Endothelial cell of umbilical vein (primary cell): ENCODE data around the gene SSB. TPM values are rescaled to one million over a fixed set of nuclear protein-coding genes. Genes with fewer than 3 reads are reported as not detected.

Experiments used
- BruUV-seq: library from RNA; stranded (reverse); fragments of 400-500 nt; replicated peaks from 2 replicates; lab custom pipeline; 2021; lab: Mats Ljungman, UMichigan
- CTCF ChIA-PET: fragments of 300-600, 350-600 bp; sonication (Branson Sonifier 250); formaldehyde crosslinking; loops from one replicate; lab custom pipeline; 2021; ENCODE audit warnings: antibody characterized with exemption, inconsistent platforms; lab: Charles Lee
- POLR2A ChIA-PET: fragments of 300-600, 350-600 bp; sonication (Branson Sonifier 250); formaldehyde crosslinking; loops from one replicate; lab custom pipeline; 2021; ENCODE audit warnings: antibody characterized with exemption, inconsistent platforms; lab: Charles Lee
- DNase-seq: peaks from one replicate; pipeline ENCODE4 v3.0.0-alpha.2; 2011; ENCODE audit warnings: low read depth, low spot score
- FAIRE-seq: peaks from 2 replicates; lab custom pipeline; 2011; peaks lifted over from hg19 to GRCh38; lab: Jason Lieb, UNC
- H2AFZ ChIP-seq: 2 replicates; pipeline ENCODE4 v1.6.0; 2012; ENCODE audit warnings: low read depth, low read length, control low read depth, inconsistent platforms
- H3K27ac ChIP-seq: 2 replicates; pipeline ENCODE4 v1.5.1; 2011; ENCODE audit warnings: low read depth, mild to moderate bottlenecking, control low read depth, low read length, moderate library complexity; ENCODE audit not compliant: insufficient read depth
- H3K27me3 ChIP-seq, 2 experiments: 2 replicates each; pipeline versions ENCODE4 v1.6.0 to v1.6.1; 2011; ENCODE audit warnings: low read length in 2 of 2, mixed read lengths in 1 of 2; ENCODE audit not compliant: control insufficient read depth in 2 of 2, insufficient read depth in 2 of 2
- H3K36me3 ChIP-seq, 2 experiments: 2 replicates in 1 of 2; 3 replicates in 1 of 2; pipeline ENCODE4 v1.5.1; 2011; ENCODE audit warnings: low read length in 2 of 2, mild to moderate bottlenecking in 1 of 2, moderate library complexity in 1 of 2; ENCODE audit not compliant: control insufficient read depth in 2 of 2, insufficient read depth in 2 of 2; ENCODE audit errors: extremely low read depth in 1 of 2
- H3K4me1 ChIP-seq: 3 replicates; pipeline ENCODE4 v1.5.1; 2011; ENCODE audit warnings: mild to moderate bottlenecking, low read length; ENCODE audit not compliant: control insufficient read depth, insufficient read depth; ENCODE audit errors: extremely low read depth
- H3K4me2 ChIP-seq: 2 replicates; pipeline ENCODE4 v1.6.1; 2011; ENCODE audit warnings: low read length, control low read depth, mixed read lengths; ENCODE audit not compliant: insufficient read depth
- H3K4me3 ChIP-seq, 3 experiments: fragments of 200-600 bp in 1 of 3; sonication (generic), shearing (Covaris generic) in 1 of 3; replicated peaks in 1 of 3; 2 replicates each; pipeline ENCODE4 v1.5.1; 2011 to 2016; ENCODE audit warnings: control low read depth in 3 of 3, low read length in 3 of 3, mild to moderate bottlenecking in 2 of 3, inconsistent platforms in 1 of 3, low read depth in 1 of 3, moderate library complexity in 1 of 3; ENCODE audit not compliant: insufficient read depth in 1 of 3
- H3K79me2 ChIP-seq: 2 replicates; pipeline ENCODE4 v1.6.0; 2012; ENCODE audit warnings: low read length, inconsistent platforms; ENCODE audit not compliant: control insufficient read depth, insufficient read depth
- H3K9ac ChIP-seq: replicated peaks from 2 replicates; pipeline ENCODE3; 2011; ENCODE audit warnings: low read length, control low read depth; ENCODE audit not compliant: insufficient read depth; ENCODE audit errors: extremely low read depth
- H3K9me1 ChIP-seq: replicated peaks from 3 replicates; pipeline ENCODE4 v1.6.0; 2011; ENCODE audit warnings: mild to moderate bottlenecking, low read length; ENCODE audit not compliant: control insufficient read depth, insufficient read depth; ENCODE audit errors: extremely low read depth
- H3K9me3 ChIP-seq: replicated peaks from 2 replicates; pipeline ENCODE4 v1.5.1; 2012; ENCODE audit warnings: low read length, inconsistent platforms; ENCODE audit not compliant: control insufficient read depth, insufficient read depth
- H4K20me1 ChIP-seq: replicated peaks from 2 replicates; pipeline ENCODE3; 2011; ENCODE audit warnings: mild to moderate bottlenecking, low read length; ENCODE audit not compliant: control insufficient read depth, insufficient read depth; ENCODE audit errors: extremely low read depth
- EZH2 ChIP-seq: IDR thresholded peaks from 2 replicates; pipeline ENCODE4 v1.6.1; 2012; ENCODE audit warnings: borderline replicate concordance, low read depth, mild to moderate bottlenecking, moderate library complexity, low read length, inconsistent platforms; ENCODE audit not compliant: severe bottlenecking
- FOS ChIP-seq: IDR thresholded peaks from 2 replicates; pipeline ENCODE4 v1.6.1; 2011; ENCODE audit warnings: mild to moderate bottlenecking, low read length, moderate library complexity, borderline replicate concordance; ENCODE audit not compliant: insufficient read depth
- GATA2 ChIP-seq: IDR thresholded peaks from 2 replicates; pipeline ENCODE4 v1.7.0; 2011; ENCODE audit warnings: low read depth, mild to moderate bottlenecking, moderate library complexity, mixed read lengths, low read length; ENCODE audit not compliant: insufficient read length, insufficient read depth
- JUN ChIP-seq: IDR thresholded peaks from 2 replicates; pipeline ENCODE4 v1.6.1; 2011; ENCODE audit warnings: borderline replicate concordance, low read depth; ENCODE audit not compliant: insufficient read length, insufficient read depth
- MYC ChIP-seq: IDR thresholded peaks from one replicate; pipeline ENCODE4 v1.6.1; 2011; ENCODE audit warnings: mild to moderate bottlenecking, low read depth, low read length
- POLR2A ChIP-seq: IDR thresholded peaks from 2 replicates; pipeline ENCODE4 v1.6.1; 2012; ENCODE audit warnings: low read depth, mild to moderate bottlenecking, control low read depth, low read length
- POLR2AphosphoS5 ChIP-seq: IDR thresholded peaks from 2 replicates; pipeline ENCODE4 v1.6.1; 2012; ENCODE audit warnings: low read depth, mild to moderate bottlenecking, control low read depth, low read length, moderate library complexity; ENCODE audit not compliant: insufficient read depth
- dilution Hi-C: fragments of 300-500 bp; cut with MboI; formaldehyde crosslinking; loops from one replicate; pipeline ENCODE4 v1.15.0; 2019; ENCODE audit warnings: low sequenced_read_pairs; ENCODE audit not compliant: extremely low pct_ligation_motif_present
- intact Hi-C: fragments of 100-400 bp; cut with micrococcal nuclease; formaldehyde crosslinking; loops from one replicate; pipeline ENCODE4 v1.10.0; 2022
- polyA plus RNA-seq, 4 experiments: library from polyadenylated mRNA; depleted of rRNA in 3 of 4; stranded (reverse) in 3 of 4; unstranded in 1 of 4; fragments of >200 nt; gene quantifications; 2 replicates each; pipeline versions ENCODE4 v1.2.1 to v1.2.3, GENCODE V29; 2011 to 2012; ENCODE audit warnings: missing spikeins in 1 of 4
- total RNA-seq: library from RNA; stranded (reverse); gene quantifications from 2 replicates; pipeline ENCODE4 v1.2.3, GENCODE V29; 2021
- TF ChIP-seq, protein P1 (sequence below): IDR thresholded peaks from 2 replicates; pipeline ENCODE4 v1.6.1; 2011; ENCODE audit not compliant: insufficient read depth, insufficient read length
- TF ChIP-seq, protein P2 (sequence below), 2 donors: IDR thresholded peaks; 1 replicate in 1 of 2; 2 replicates in 1 of 2; pipeline ENCODE4 v1.5.1; 2011; ENCODE audit warnings: low read length in 2 of 2, mild to moderate bottlenecking in 2 of 2, moderate library complexity in 2 of 2, control low read depth in 1 of 2, inconsistent platforms in 1 of 2, low read depth in 1 of 2; ENCODE audit not compliant: insufficient read depth in 1 of 2; ENCODE audit errors: extremely low read depth in 1 of 2

Gene SSB
- total and polyA plus RNA-seq, 2 donors (not counting 3 experiments of a cell fraction or from before 2014, with no cell fraction given) = 36.1 to 125 TPM

DNA sequence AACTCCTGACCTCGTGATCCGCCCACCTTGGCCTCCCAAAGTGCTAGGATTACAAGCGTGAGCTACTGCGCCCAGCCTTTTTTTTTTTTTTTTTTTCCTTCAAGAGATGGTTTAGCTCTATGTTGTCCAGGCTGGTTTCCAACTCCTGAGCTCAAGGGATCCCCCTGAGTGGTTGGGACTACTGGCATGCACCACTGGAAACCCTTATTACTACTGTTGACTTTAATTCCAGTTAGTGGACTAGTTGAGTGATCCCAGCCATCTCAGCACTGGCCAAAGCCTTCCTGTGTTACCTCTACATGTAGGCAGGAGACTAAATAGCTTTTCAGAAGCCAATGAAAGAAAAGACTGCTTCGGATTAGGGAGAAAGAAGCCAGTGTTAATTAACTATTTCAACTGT is 8.1 kb upstream of the SSB start:
- FAIRE-seq = no peak
- ChIA-PET CTCF (interaction anchor here (0.6 to 2.6 kb wide), 5 partner anchors 14 to 964 kb away, joined by 3 to 29 read pairs (median 7); no protein-coding TSS in a partner anchor), POLR2A (no interaction called here)
- Histone ChIP-seq H3K4me1 (peaks cover 3% of the 10 kb centered on the region), H2AFZ (no peak overlapping the region), H3K9ac (no peak overlapping the region), H3K27ac (no peak overlapping the region), H3K36me3 (no peaks in the 10 kb centered on the region), H3K79me2 (no peaks in the 10 kb centered on the region), H3K4me3 (no peak overlapping the region), H3K9me3 (no peaks in the 10 kb centered on the region), H4K20me1 (no peaks in the 10 kb centered on the region), H3K27me3 (peaks cover 0 to 3% of the 10 kb centered on the region in 2 experiments), H3K9me1 (no peaks in the 10 kb centered on the region), H3K4me2 (no peak overlapping the region)
- TF ChIP-seq FOS = no peak
- no peak for TF ChIP-seq JUN
- TF ChIP-seq, protein P1, sequence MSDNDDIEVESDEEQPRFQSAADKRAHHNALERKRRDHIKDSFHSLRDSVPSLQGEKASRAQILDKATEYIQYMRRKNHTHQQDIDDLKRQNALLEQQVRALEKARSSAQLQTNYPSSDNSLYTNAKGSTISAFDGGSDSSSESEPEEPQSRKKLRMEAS = no peak
- TF ChIP-seq MYC = no peak
- no peak for TF ChIP-seq GATA2
- TF ChIP-seq, protein P2, sequence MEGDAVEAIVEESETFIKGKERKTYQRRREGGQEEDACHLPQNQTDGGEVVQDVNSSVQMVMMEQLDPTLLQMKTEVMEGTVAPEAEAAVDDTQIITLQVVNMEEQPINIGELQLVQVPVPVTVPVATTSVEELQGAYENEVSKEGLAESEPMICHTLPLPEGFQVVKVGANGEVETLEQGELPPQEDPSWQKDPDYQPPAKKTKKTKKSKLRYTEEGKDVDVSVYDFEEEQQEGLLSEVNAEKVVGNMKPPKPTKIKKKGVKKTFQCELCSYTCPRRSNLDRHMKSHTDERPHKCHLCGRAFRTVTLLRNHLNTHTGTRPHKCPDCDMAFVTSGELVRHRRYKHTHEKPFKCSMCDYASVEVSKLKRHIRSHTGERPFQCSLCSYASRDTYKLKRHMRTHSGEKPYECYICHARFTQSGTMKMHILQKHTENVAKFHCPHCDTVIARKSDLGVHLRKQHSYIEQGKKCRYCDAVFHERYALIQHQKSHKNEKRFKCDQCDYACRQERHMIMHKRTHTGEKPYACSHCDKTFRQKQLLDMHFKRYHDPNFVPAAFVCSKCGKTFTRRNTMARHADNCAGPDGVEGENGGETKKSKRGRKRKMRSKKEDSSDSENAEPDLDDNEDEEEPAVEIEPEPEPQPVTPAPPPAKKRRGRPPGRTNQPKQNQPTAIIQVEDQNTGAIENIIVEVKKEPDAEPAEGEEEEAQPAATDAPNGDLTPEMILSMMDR (IDR thresholded peaks at IDR 0.05; ENCODE audit: extremely low read depth in 1 of 2, insufficient read depth in 1 of 2, low read depth in 1 of 2, low read length in 2 of 2) = no peak
- no peak for TF ChIP-seq POLR2AphosphoS5
- TF ChIP-seq EZH2 = no peak
- TF ChIP-seq POLR2A = no peak
- no peak for DNase-seq
- intact Hi-C loops = loop anchor here (1.0 to 10.0 kb wide), 3 partner anchors 9 to 426 kb away; partner anchors contain the start of gene LRP2
- dilution Hi-C loops = no loop called here
- BruUV-seq = no TSS peak
